Glutamatergic neuron (in vitro differentiated cells): ENCODE data around the gene PCDHGA7. TPM values are rescaled to one million over a fixed set of nuclear protein-coding genes. Genes with fewer than 3 reads are reported as not detected.
"Not testable (repeated sequence)": the region's sequence is repeated elsewhere in the genome, so short reads cannot be mapped to it uniquely, and the experiment has no call there.

Source experiments
- DNase-seq: peaks from one replicate; pipeline ENCODE4 v3.0.0; 2022
- H3K27ac Mint-ChIP-seq: one replicate; pipeline ENCODE4 v1.8.0; 2020; ENCODE audit warnings: mild to moderate bottlenecking, mixed read lengths, inconsistent platforms; ENCODE audit not compliant: unreplicated experiment
- H3K27me3 Mint-ChIP-seq: one replicate; pipeline ENCODE4 v1.8.0; 2020; ENCODE audit warnings: mild to moderate bottlenecking, moderate library complexity, mixed read lengths, inconsistent platforms; ENCODE audit not compliant: unreplicated experiment
- H3K36me3 Mint-ChIP-seq: one replicate; pipeline ENCODE4 v1.8.0; 2020; ENCODE audit warnings: mild to moderate bottlenecking, mixed read lengths, inconsistent platforms; ENCODE audit not compliant: unreplicated experiment
- H3K4me1 Mint-ChIP-seq: one replicate; pipeline ENCODE4 v1.8.0; 2020; ENCODE audit warnings: mild to moderate bottlenecking, low read depth, mixed read lengths, inconsistent platforms; ENCODE audit not compliant: unreplicated experiment
- H3K4me3 Mint-ChIP-seq: one replicate; pipeline ENCODE4 v1.8.0; 2020; ENCODE audit warnings: mild to moderate bottlenecking, mixed read lengths, inconsistent platforms; ENCODE audit not compliant: unreplicated experiment
- H3K9me3 Mint-ChIP-seq: one replicate; pipeline ENCODE4 v1.8.0; 2020; ENCODE audit warnings: mild to moderate bottlenecking, moderate library complexity, mixed read lengths, inconsistent platforms; ENCODE audit not compliant: unreplicated experiment
- total RNA-seq: library from RNA; stranded (reverse); fragmentation: NEBNext Ultra II Directional; extraction: Animal tissue kit (Norgen Biotek cat#: 25700); gene quantifications from one replicate; pipeline ENCODE4 v1.2.1, GENCODE V29; 2021; ENCODE audit not compliant: unreplicated experiment
- TF ChIP-seq, protein P1 (sequence below): fragments of 200-600 bp; sonication (generic); IDR thresholded peaks from one replicate; pipeline ENCODE4 v1.5.0; 2021; ENCODE audit not compliant: partially characterized antibody, unreplicated experiment

Gene PCDHGA7
- total RNA-seq, 1 donor from 2014 or later: 4.2 TPM

DNA sequence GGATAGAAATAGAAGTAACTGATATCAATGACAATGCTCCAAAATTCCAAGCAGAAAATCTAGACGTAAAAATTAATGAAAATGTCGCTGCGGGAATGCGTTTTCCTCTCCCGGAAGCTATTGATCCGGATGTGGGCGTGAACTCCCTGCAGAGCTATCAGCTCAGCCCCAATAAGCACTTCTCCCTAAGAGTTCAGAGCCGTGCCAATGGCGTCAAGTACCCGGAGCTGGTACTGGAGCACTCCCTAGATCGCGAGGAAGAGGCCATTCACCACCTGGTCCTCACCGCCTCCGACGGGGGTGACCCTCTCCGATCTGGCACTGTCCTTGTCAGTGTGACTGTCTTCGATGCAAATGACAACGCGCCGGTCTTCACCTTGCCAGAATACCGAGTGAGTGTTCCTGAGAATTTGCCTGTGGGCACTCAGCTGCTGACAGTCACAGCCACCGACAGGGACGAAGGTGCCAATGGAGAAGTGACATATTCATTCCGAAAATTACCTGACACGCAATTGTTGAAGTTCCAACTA, 31.1 kb downstream of the PCDHGA7 start:
- H3K9me3 Mint-ChIP-seq: peaks cover 60% of the 10 kb centered on the region
- peaks cover 66% of the 10 kb centered on the region for H3K36me3 Mint-ChIP-seq
- H3K4me3 Mint-ChIP-seq: peak overlapping the region; percentile 80
- H3K4me1 Mint-ChIP-seq: peaks cover 3% of the 10 kb centered on the region
- no peak for DNase-seq
- peaks cover 29% of the 10 kb centered on the region for H3K27me3 Mint-ChIP-seq
- TF ChIP-seq, protein P1, sequence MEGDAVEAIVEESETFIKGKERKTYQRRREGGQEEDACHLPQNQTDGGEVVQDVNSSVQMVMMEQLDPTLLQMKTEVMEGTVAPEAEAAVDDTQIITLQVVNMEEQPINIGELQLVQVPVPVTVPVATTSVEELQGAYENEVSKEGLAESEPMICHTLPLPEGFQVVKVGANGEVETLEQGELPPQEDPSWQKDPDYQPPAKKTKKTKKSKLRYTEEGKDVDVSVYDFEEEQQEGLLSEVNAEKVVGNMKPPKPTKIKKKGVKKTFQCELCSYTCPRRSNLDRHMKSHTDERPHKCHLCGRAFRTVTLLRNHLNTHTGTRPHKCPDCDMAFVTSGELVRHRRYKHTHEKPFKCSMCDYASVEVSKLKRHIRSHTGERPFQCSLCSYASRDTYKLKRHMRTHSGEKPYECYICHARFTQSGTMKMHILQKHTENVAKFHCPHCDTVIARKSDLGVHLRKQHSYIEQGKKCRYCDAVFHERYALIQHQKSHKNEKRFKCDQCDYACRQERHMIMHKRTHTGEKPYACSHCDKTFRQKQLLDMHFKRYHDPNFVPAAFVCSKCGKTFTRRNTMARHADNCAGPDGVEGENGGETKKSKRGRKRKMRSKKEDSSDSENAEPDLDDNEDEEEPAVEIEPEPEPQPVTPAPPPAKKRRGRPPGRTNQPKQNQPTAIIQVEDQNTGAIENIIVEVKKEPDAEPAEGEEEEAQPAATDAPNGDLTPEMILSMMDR: no peak
- H3K27ac Mint-ChIP-seq: peak overlapping the region; percentile 55

DNA sequence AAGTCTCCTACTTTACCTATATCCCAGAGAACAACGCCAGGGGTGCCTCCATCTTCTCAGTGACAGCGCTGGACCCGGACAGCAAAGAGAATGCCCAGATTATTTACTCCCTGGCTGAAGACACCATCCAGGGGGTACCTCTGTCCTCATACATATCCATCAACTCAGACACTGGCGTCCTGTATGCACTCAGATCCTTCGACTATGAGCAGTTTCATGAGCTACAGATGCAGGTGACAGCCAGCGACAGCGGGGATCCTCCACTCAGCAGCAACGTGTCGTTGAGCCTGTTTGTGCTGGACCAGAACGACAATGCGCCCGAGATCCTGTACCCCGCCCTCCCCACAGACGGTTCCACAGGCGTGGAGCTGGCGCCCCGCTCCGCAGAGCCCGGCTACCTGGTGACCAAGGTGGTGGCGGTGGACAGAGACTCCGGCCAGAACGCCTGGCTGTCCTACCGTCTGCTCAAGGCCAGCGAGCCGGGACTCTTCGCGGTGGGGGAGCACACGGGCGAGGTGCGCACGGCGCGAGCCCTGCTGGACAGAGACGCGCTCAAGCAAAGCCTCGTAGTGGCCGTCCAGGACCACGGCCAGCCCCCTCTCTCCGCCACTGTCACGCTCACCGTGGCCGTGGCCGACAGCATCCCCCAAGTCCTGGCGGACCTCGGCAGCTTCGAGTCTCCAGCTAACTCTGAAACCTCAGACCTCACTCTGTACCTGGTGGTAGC, 32.2 kb downstream of the PCDHGA7 start:
- H3K4me1 Mint-ChIP-seq, DNase-seq, H3K4me3 Mint-ChIP-seq, H3K27ac Mint-ChIP-seq: not testable (repeated sequence)
- peaks cover 58% of the 10 kb centered on the region for H3K9me3 Mint-ChIP-seq
- peaks cover 26% of the 10 kb centered on the region for H3K27me3 Mint-ChIP-seq
- peaks cover 65% of the 10 kb centered on the region for H3K36me3 Mint-ChIP-seq

- H3K4me1 Mint-ChIP-seq, H3K4me3 Mint-ChIP-seq, H3K27ac Mint-ChIP-seq, DNase-seq: not testable (repeated sequence)
- Mint-ChIP-seq H3K36me3 (peaks cover 67% of the 10 kb centered on the region), H3K27me3 (peaks cover 27% of the 10 kb centered on the region), H3K9me3 (peaks cover 60% of the 10 kb centered on the region)
Observed at GRCh38 chr5:141415275-141415618, 32.7 kb downstream of the PCDHGA7 start.

- peaks cover 30% of the 10 kb centered on the region for H3K27me3 Mint-ChIP-seq
- peak within 1 kb of the TSS; percentile 92 for H3K4me3 Mint-ChIP-seq
- TF ChIP-seq, protein P1: peak; percentile 53
- peak within 1 kb of the TSS; percentile 94 for H3K27ac Mint-ChIP-seq
- peaks cover 81% of the 10 kb centered on the region for H3K36me3 Mint-ChIP-seq
- peak; percentile 74 for DNase-seq
- H3K9me3 Mint-ChIP-seq: peaks cover 69% of the 10 kb centered on the region
- not testable (repeated sequence) for H3K4me1 Mint-ChIP-seq
Observed at GRCh38 chr5:141417494-141418172, 35.1 kb downstream of the PCDHGA7 start, which contains the start of gene PCDHGB7. TSS of gene PCDHGB7 (plus strand) at chr5:141417677. CDS start at chr5:141417860, 183 bp downstream.

DNA sequence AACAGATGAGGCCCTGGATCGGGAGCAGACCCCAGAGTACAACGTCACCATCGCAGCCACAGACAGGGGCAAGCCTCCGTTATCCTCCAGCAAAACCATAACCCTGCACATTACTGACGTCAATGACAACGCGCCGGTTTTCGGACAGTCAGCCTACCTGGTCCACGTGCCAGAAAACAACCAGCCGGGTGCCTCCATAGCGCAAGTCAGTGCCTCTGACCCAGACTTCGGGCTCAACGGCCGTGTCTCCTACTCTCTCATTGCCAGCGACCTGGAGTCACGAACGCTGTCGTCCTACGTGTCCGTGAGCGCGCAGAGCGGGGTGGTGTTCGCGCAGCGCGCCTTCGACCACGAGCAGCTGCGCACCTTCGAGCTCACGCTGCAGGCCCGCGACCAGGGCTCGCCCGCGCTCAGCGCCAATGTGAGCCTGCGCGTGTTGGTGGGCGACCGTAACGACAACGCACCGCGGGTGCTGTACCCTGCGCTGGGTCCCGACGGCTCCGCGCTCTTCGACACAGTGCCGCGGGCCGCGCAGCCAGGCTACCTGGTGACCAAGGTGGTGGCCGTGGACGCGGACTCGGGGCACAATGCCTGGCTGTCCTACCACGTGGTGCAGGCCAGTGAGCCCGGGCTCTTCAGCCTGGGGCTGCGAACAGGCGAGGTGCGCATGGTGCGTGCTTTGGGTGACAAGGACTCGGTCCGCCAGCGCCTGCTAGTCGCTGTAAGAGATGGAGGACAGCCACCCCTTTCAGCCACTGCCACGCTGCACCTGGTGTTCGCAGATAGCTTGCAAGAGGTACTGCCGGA, 36.7 kb downstream of the PCDHGA7 start:
- peaks cover 78% of the 10 kb centered on the region for H3K36me3 Mint-ChIP-seq
- H3K27ac Mint-ChIP-seq: peak overlapping the region; percentile 24
- TF ChIP-seq, protein P1: no peak
- peaks cover 66% of the 10 kb centered on the region for H3K9me3 Mint-ChIP-seq
- no peaks in the 10 kb centered on the region for H3K4me1 Mint-ChIP-seq
- peak overlapping the region; percentile 92 for H3K4me3 Mint-ChIP-seq
- no peak for DNase-seq
- peaks cover 27% of the 10 kb centered on the region for H3K27me3 Mint-ChIP-seq
